GM12878 (cell line): ENCODE results near the gene SMARCD3. TPM values are rescaled to one million over a fixed set of nuclear protein-coding genes. Genes with fewer than 3 reads are reported as not detected.

Source experiments
- ATAC-seq: fragments of 200-7000 bp; cut with Tn5 transposase; 3 replicates; pipeline ENCODE4 v1.9.1; 2020; ENCODE audit warnings: mild to moderate bottlenecking, moderate library complexity
- BruUV-seq: library from RNA; stranded (reverse); fragments of 400-500 nt; replicated peaks from 2 replicates; lab custom pipeline; 2021; lab: Mats Ljungman, UMichigan
- CTCF ChIA-PET: fragments of 300-600 bp; sonication (Branson Sonifier 250); formaldehyde crosslinking; extraction: SDS; loops from one replicate; lab custom pipeline; 2021; ENCODE audit warnings: inconsistent platforms; lab: Yijun Ruan, JAX
- POLR2A ChIA-PET: fragments of 350-600 bp; formaldehyde crosslinking; extraction: SDS; loops from one replicate; lab custom pipeline; 2021; ENCODE audit warnings: inconsistent platforms; lab: Charles Lee
- RAD21 ChIA-PET: fragments of 300-600 bp; sonication (Branson Sonifier 250); formaldehyde crosslinking; loops from one replicate; lab custom pipeline; 2023; ENCODE audit warnings: antibody characterized with exemption; ENCODE audit not compliant: unreplicated experiment; lab: Charles Lee
- SMC1A ChIA-PET: fragments of 300-600 bp; sonication (Branson Sonifier 250); formaldehyde crosslinking; loops from one replicate; lab custom pipeline; 2023; ENCODE audit not compliant: unreplicated experiment, uncharacterized antibody; lab: Charles Lee
- DNase-seq: peaks from one replicate; pipeline ENCODE4 v3.0.0-alpha.2; 2011; ENCODE audit warnings: low read depth, low spot score
- FAIRE-seq: peaks from 3 replicates; lab custom pipeline; 2011; peaks lifted over from hg19 to GRCh38; lab: Jason Lieb, UNC
- H2AFZ ChIP-seq: 2 replicates; pipeline ENCODE4 v1.6.0; 2011; ENCODE audit warnings: low read depth, low read length, control low read depth; ENCODE audit not compliant: control insufficient read depth
- H3K27ac ChIP-seq: 2 replicates; pipeline ENCODE4 v1.5.1; 2011; ENCODE audit warnings: control low read depth; ENCODE audit not compliant: control insufficient read depth, insufficient read depth
- H3K27me3 ChIP-seq, 2 experiments: replicated peaks in 1 of 2; 2 replicates each; pipeline versions ENCODE4 v1.6.0 to v1.6.1; 2011; ENCODE audit warnings: low read length in 1 of 2; ENCODE audit not compliant: control insufficient read depth in 2 of 2, insufficient read depth in 2 of 2
- H3K36me3 ChIP-seq, 2 experiments: 2 replicates each; pipeline ENCODE4 v1.5.1; 2011; ENCODE audit warnings: low read length in 1 of 2; ENCODE audit not compliant: control insufficient read depth in 2 of 2, insufficient read depth in 2 of 2
- H3K4me1 ChIP-seq: 2 replicates; pipeline ENCODE4 v1.6.1; 2011; ENCODE audit warnings: mild to moderate bottlenecking, low read length, moderate library complexity, mixed read lengths; ENCODE audit not compliant: control insufficient read depth, insufficient read depth
- H3K4me2 ChIP-seq: 2 replicates; pipeline ENCODE4 v1.6.0; 2011; ENCODE audit warnings: control low read depth; ENCODE audit not compliant: control insufficient read depth, insufficient read depth
- H3K4me3 ChIP-seq: fragments of 200-600 bp; sonication (generic); 2 replicates; pipeline ENCODE4 v1.5.1; 2016
- H3K79me2 ChIP-seq: 2 replicates; pipeline ENCODE4 v1.6.0; 2011; ENCODE audit warnings: low read length; ENCODE audit not compliant: control insufficient read depth, insufficient read depth
- H3K9ac ChIP-seq: 2 replicates; pipeline ENCODE4 v1.8.0; 2011; ENCODE audit warnings: low read length, control low read depth, mixed read lengths; ENCODE audit not compliant: control insufficient read depth, insufficient read depth
- H3K9me3 ChIP-seq: replicated peaks from 3 replicates; pipeline ENCODE4 v1.5.1; 2011; ENCODE audit warnings: mild to moderate bottlenecking, low read length; ENCODE audit not compliant: control insufficient read depth, insufficient read depth
- H4K20me1 ChIP-seq: 2 replicates; pipeline ENCODE4 v1.6.0; 2011; ENCODE audit not compliant: control insufficient read depth, insufficient read depth
- ATF2 ChIP-seq: IDR thresholded peaks from 2 replicates; pipeline ENCODE4 v1.6.1; 2012; ENCODE audit warnings: low read length, inconsistent platforms
- ATF7 ChIP-seq: fragments of 450-650 bp; IDR thresholded peaks from 2 replicates; pipeline ENCODE4 v1.6.1; 2016; ENCODE audit warnings: low read depth, mild to moderate bottlenecking
- BRCA1 ChIP-seq: IDR thresholded peaks from 2 replicates; pipeline ENCODE4 v1.6.1; 2011; ENCODE audit warnings: low read depth, low read length, improper control_type of control experiment
- CBX5 ChIP-seq: sonication (generic); IDR thresholded peaks from 2 replicates; pipeline ENCODE4 v1.6.1; 2016; ENCODE audit warnings: low read depth, moderate library complexity, mild to moderate bottlenecking, inconsistent platforms
- E2F8 ChIP-seq: fragments of 450-650 bp; IDR thresholded peaks from 2 replicates; pipeline ENCODE4 v1.6.1; 2018; ENCODE audit warnings: mild to moderate bottlenecking, low read depth, moderate library complexity; ENCODE audit not compliant: partially characterized antibody
- E4F1 ChIP-seq: fragments of 450-650 bp; IDR thresholded peaks from 2 replicates; pipeline ENCODE4 v1.6.1; 2018; ENCODE audit warnings: borderline replicate concordance, mild to moderate bottlenecking; ENCODE audit not compliant: partially characterized antibody
- JUND ChIP-seq: IDR thresholded peaks from 2 replicates; pipeline ENCODE4 v1.6.1; 2012; ENCODE audit warnings: low read depth, mild to moderate bottlenecking, low read length, improper control_type of control experiment, moderate library complexity
- MYC ChIP-seq: IDR thresholded peaks from 2 replicates; pipeline ENCODE4 v1.6.1; 2011; ENCODE audit warnings: mild to moderate bottlenecking, low read length, moderate library complexity, inconsistent platforms; ENCODE audit not compliant: insufficient read depth, insufficient replicate concordance, insufficient read length, severe bottlenecking
- PKNOX1 ChIP-seq: fragments of 450-650 bp; IDR thresholded peaks from 2 replicates; pipeline ENCODE4 v1.6.1; 2016; ENCODE audit warnings: mild to moderate bottlenecking
- SP1 ChIP-seq: IDR thresholded peaks from one replicate; pipeline ENCODE4 v1.6.1; 2011; ENCODE audit warnings: low read depth, low read length
- SREBF2 ChIP-seq: IDR thresholded peaks from 2 replicates; pipeline ENCODE4 v1.6.1; 2012; ENCODE audit warnings: mild to moderate bottlenecking, low read length
- TCF3 ChIP-seq: IDR thresholded peaks from 2 replicates; pipeline ENCODE4 v1.6.1; 2012; ENCODE audit warnings: low read depth, mild to moderate bottlenecking, low read length, borderline replicate concordance; ENCODE audit not compliant: insufficient read depth
- ZBTB11 ChIP-seq: fragments of 450-650 bp; formaldehyde crosslinking; IDR thresholded peaks from 2 replicates; pipeline ENCODE4 v1.5.0; 2022; ENCODE audit warnings: mild to moderate bottlenecking, missing genetic modification characterization
- WGBS: methylation state at CpG from one replicate; pipeline ENCODE4 v1.1.6; 2016; ENCODE audit warnings: low lambda C conversion rate; ENCODE audit not compliant: insufficient replicate concordance, insufficient coverage; ENCODE audit errors: missing lambda C conversion rate; 5-methylcytosine and 5-hydroxymethylcytosine counted together
- in situ Hi-C: fragments of 300-500 bp; cut with MboI; formaldehyde crosslinking; loops from 9 replicates; pipeline ENCODE4 v1.14.3; 2018; ENCODE audit warnings: mixed read lengths
- intact Hi-C: fragments of 100-400 bp; cut with micrococcal nuclease; formaldehyde crosslinking; loops from one replicate; pipeline ENCODE4 v1.14.2; 2022; ENCODE audit not compliant: unreplicated experiment
- polyA plus RNA-seq, 11 experiments: library from polyadenylated mRNA; depleted of rRNA in 4 of 11; unstranded in 6 of 11; stranded (reverse) in 5 of 11; fragments of >200 nt; fragmentation: Nextera tagmentation in 4 of 11; fragmentation: Illumina TruSeq in 1 of 11; extraction: Ambion mirVana in 4 of 11; extraction: Trizol in 1 of 11; gene quantifications; 1 replicate in 1 of 11; 2 replicates in 10 of 11; pipeline versions ENCODE4 v1.2.1 to v1.2.3, GENCODE V29; 2011 to 2016; ENCODE audit warnings: inconsistent platforms in 2 of 11, missing spikeins in 2 of 11, low read depth in 1 of 11
- total RNA-seq, 4 experiments: library from RNA; depleted of rRNA in 3 of 4; stranded (reverse); fragments of >200 nt in 3 of 4; fragmentation: Illumina TruSeq in 1 of 4; extraction: Trizol in 1 of 4; gene quantifications; 2 replicates each; pipeline versions ENCODE4 v1.2.1 to v1.2.3, GENCODE V29; 2013 to 2021

The SMARCD3 gene
- total and polyA plus RNA-seq, 10 of the 15 experiments (the other 5 are each of a cell fraction or from before 2014, with no cell fraction given): 0.11 to 1.4 (median 0.16) TPM

GRCh38 chr7:151292850-151293249 is 44.4 kb upstream of the SMARCD3 start:
- intact Hi-C loops: no loop called here
- no peaks in the 10 kb centered on the region; a peak in 1 of 4 replicates for H3K27me3 ChIP-seq
- no peaks in the 10 kb centered on the region for H3K36me3 ChIP-seq
- ChIA-PET SMC1A (interaction anchor here (1.1 kb wide), 1 partner anchor 59 kb away, joined by 3 read pairs; no protein-coding TSS in a partner anchor), RAD21 (no interaction called here), POLR2A (no interaction called here), CTCF (no interaction called here)
- no peak overlapping the region for H3K4me3 ChIP-seq
- no TSS peak for BruUV-seq
- no peaks in the 10 kb centered on the region for H3K79me2 ChIP-seq
- no peaks in the 10 kb centered on the region; the same call in 2 of the 3 replicates for H3K9me3 ChIP-seq
- H2AFZ ChIP-seq: no peak overlapping the region
- H3K9ac ChIP-seq: no peak overlapping the region
- no peak overlapping the region for H3K4me2 ChIP-seq
- no peaks in the 10 kb centered on the region for H4K20me1 ChIP-seq
- ATAC-seq (no peak), FAIRE-seq (no peak), DNase-seq (no peak)
- in situ Hi-C loops: no loop called here
- no peak overlapping the region for H3K27ac ChIP-seq
- no peaks in the 10 kb centered on the region for H3K4me1 ChIP-seq
- WGBS: 47% methylated on average over 3 of the region's 3 CpGs
- no peak for TF ChIP-seq BRCA1
- no peak for TF ChIP-seq ATF7
- TF ChIP-seq SREBF2: no peak
- no peak for TF ChIP-seq ZBTB11 (CRISPR knock-in tag)
- no peak for TF ChIP-seq JUND
- no peak for TF ChIP-seq E2F8
- TF ChIP-seq MYC: no peak
- no peak for TF ChIP-seq ATF2
- no peak for TF ChIP-seq PKNOX1
- no peak for TF ChIP-seq E4F1
- no peak for TF ChIP-seq TCF3
- TF ChIP-seq CBX5: no peak
- no peak for TF ChIP-seq SP1
